Muscle layer of duodenum (tissue), 2 donors: Measurements from ENCODE around the gene C6orf52.

Source experiments
- H3K27ac ChIP-seq: one replicate; pipeline ENCODE4 v1.7.0; 2013; ENCODE audit warnings: mild to moderate bottlenecking, low read length
- H3K27me3 ChIP-seq: one replicate; pipeline ENCODE4 v1.7.0; 2013; ENCODE audit warnings: low read depth, mild to moderate bottlenecking, control low read depth, low read length
- H3K36me3 ChIP-seq, 2 donors: one replicate each; pipeline ENCODE4 v1.7.0; 2013; ENCODE audit warnings: low read length in 2 of 2, control low read depth in 1 of 2, mild to moderate bottlenecking in 1 of 2; ENCODE audit not compliant: insufficient read depth in 2 of 2, control insufficient read depth in 1 of 2
- H3K4me1 ChIP-seq, 2 donors: one replicate each; pipeline ENCODE4 v1.7.0; 2013; ENCODE audit warnings: low read length in 2 of 2, mild to moderate bottlenecking in 2 of 2, control low read depth in 1 of 2, moderate library complexity in 1 of 2; ENCODE audit not compliant: insufficient read depth in 2 of 2, control insufficient read depth in 1 of 2
- H3K4me3 ChIP-seq, 2 donors: one replicate each; pipeline ENCODE4 v1.7.0; 2013; ENCODE audit warnings: low read length in 2 of 2, low read depth in 1 of 2, mild to moderate bottlenecking in 1 of 2
- H3K9me3 ChIP-seq, 2 donors: one replicate each; pipeline ENCODE4 v1.7.0; 2013; ENCODE audit warnings: low read length in 2 of 2, control low read depth in 1 of 2, mild to moderate bottlenecking in 1 of 2; ENCODE audit not compliant: control insufficient read depth in 1 of 2
- donor health status: healthy.

The C6orf52 gene

GRCh38 chr6:10695086-10695657 lies 756 bp upstream of the C6orf52 start:
- peaks cover 15 to 23% of the 10 kb centered on the region in 2 donors for H3K36me3 ChIP-seq
- H3K27me3 ChIP-seq = no peaks in the 10 kb centered on the region
- H3K4me3 ChIP-seq = peak overlapping the region; percentile 82 to 98
- peak overlapping the region; percentile 98 for H3K27ac ChIP-seq
- peaks cover 13 to 21% of the 10 kb centered on the region in 2 donors for H3K4me1 ChIP-seq
- no peaks in the 10 kb centered on the region for H3K9me3 ChIP-seq

- Histone ChIP-seq H3K36me3 (peaks cover 3 to 5% of the 10 kb centered on the region in 2 donors), H3K27ac (peak overlapping the region; percentile 6), H3K4me1 (peaks cover 13 to 21% of the 10 kb centered on the region in 2 donors), H3K4me3 (peak overlapping the region; percentile 82 to 98), H3K9me3 (no peaks in the 10 kb centered on the region), H3K27me3 (no peaks in the 10 kb centered on the region)
These were observed 1.4 kb downstream of the C6orf52 start for GRCh38 chr6:10692965-10693538.

GRCh38 chr6:10690651-10691445 lies 3.6 kb downstream of the C6orf52 start:
- Histone ChIP-seq H3K9me3 (no peaks in the 10 kb centered on the region), H3K36me3 (no peaks in the 10 kb centered on the region), H3K4me1 (peaks cover 7 to 16% of the 10 kb centered on the region in 2 donors), H3K27ac (no peak overlapping the region), H3K4me3 (no peak overlapping the region), H3K27me3 (no peaks in the 10 kb centered on the region)

GRCh38 chr6:10687582-10687981 lies 6.8 kb downstream of the C6orf52 start:
- H3K4me1 ChIP-seq = no peaks in the 10 kb centered on the region
- no peaks in the 10 kb centered on the region for H3K27me3 ChIP-seq
- H3K4me3 ChIP-seq = peak overlapping the region in 1 of 2 donors; percentile 14
- no peaks in the 10 kb centered on the region for H3K9me3 ChIP-seq
- no peaks in the 10 kb centered on the region for H3K36me3 ChIP-seq
- no peak overlapping the region for H3K27ac ChIP-seq

GRCh38 chr6:10686901-10687300 lies 7.5 kb downstream of the C6orf52 start:
- H3K27me3 ChIP-seq = no peaks in the 10 kb centered on the region
- no peaks in the 10 kb centered on the region for H3K9me3 ChIP-seq
- H3K27ac ChIP-seq = no peak overlapping the region
- H3K4me3 ChIP-seq = peak overlapping the region in 1 of 2 donors; percentile 14
- no peaks in the 10 kb centered on the region for H3K36me3 ChIP-seq
- no peaks in the 10 kb centered on the region for H3K4me1 ChIP-seq

- H3K36me3 ChIP-seq = no peaks in the 10 kb centered on the region
- no peak overlapping the region for H3K4me3 ChIP-seq
- H3K9me3 ChIP-seq = no peaks in the 10 kb centered on the region
- H3K4me1 ChIP-seq = no peaks in the 10 kb centered on the region
- no peak overlapping the region for H3K27ac ChIP-seq
- no peaks in the 10 kb centered on the region for H3K27me3 ChIP-seq
These were observed 9.1 kb downstream of the C6orf52 start for GRCh38 chr6:10685092-10685915.

GRCh38 chr6:10684618-10685017 lies 9.8 kb downstream of the C6orf52 start:
- no peaks in the 10 kb centered on the region for H3K4me1 ChIP-seq
- H3K27ac ChIP-seq = no peak overlapping the region
- no peaks in the 10 kb centered on the region for H3K36me3 ChIP-seq
- no peaks in the 10 kb centered on the region for H3K9me3 ChIP-seq
- no peak overlapping the region for H3K4me3 ChIP-seq
- H3K27me3 ChIP-seq = no peaks in the 10 kb centered on the region

- Histone ChIP-seq H3K4me3 (no peak overlapping the region), H3K9me3 (no peaks in the 10 kb centered on the region), H3K4me1 (no peaks in the 10 kb centered on the region), H3K36me3 (no peaks in the 10 kb centered on the region), H3K27me3 (no peaks in the 10 kb centered on the region), H3K27ac (no peak overlapping the region)
These were observed 11.9 kb downstream of the C6orf52 start for GRCh38 chr6:10682355-10682988.

GRCh38 chr6:10681795-10682194 lies 12.6 kb downstream of the C6orf52 start:
- H3K9me3 ChIP-seq = no peaks in the 10 kb centered on the region
- no peaks in the 10 kb centered on the region for H3K4me1 ChIP-seq
- no peaks in the 10 kb centered on the region for H3K36me3 ChIP-seq
- H3K27me3 ChIP-seq = no peaks in the 10 kb centered on the region
- H3K4me3 ChIP-seq = no peak overlapping the region
- H3K27ac ChIP-seq = no peak overlapping the region

- no peaks in the 10 kb centered on the region for H3K36me3 ChIP-seq
- no peaks in the 10 kb centered on the region for H3K9me3 ChIP-seq
- H3K27me3 ChIP-seq = no peaks in the 10 kb centered on the region
- no peak overlapping the region for H3K4me3 ChIP-seq
- H3K27ac ChIP-seq = no peak overlapping the region
- no peaks in the 10 kb centered on the region for H3K4me1 ChIP-seq
These were observed 16.0 kb downstream of the C6orf52 start for GRCh38 chr6:10678456-10678855.

- Histone ChIP-seq H3K27ac (no peak overlapping the region), H3K4me3 (no peak overlapping the region)
These were observed 18.0 kb downstream of the C6orf52 start for GRCh38 chr6:10676403-10676802.

More at GRCh38 chr6:10676403-10676802, 18.0 kb downstream of the C6orf52 start:
- Histone ChIP-seq H3K36me3 (no peaks in the 10 kb centered on the region), H3K9me3 (no peaks in the 10 kb centered on the region), H3K27me3 (no peaks in the 10 kb centered on the region), H3K4me1 (no peaks in the 10 kb centered on the region)
